Lower leg skin (tissue), 4 donors: ENCODE results near the gene PVR. TPM values are rescaled to one million over a fixed set of nuclear protein-coding genes. Genes with fewer than 3 reads are reported as not detected.
A peak's percentile ranks its signal among the peaks of the same experiment; 100 is the strongest.
"Not testable (repeated sequence)": the region's sequence is repeated elsewhere in the genome, so short reads cannot be mapped to it uniquely, and the experiment has no call there.

Experiments
- DNase-seq, 2 donors: peaks; one replicate each; pipeline ENCODE4 v3.0.0-alpha.2; 2019; ENCODE audit warnings: low spot score in 2 of 2
- H3K4me3 ChIP-seq: fragments of 200-600 bp; sonication (generic); 2 replicates; pipeline ENCODE4 v1.5.1; 2017; ENCODE audit warnings: mild to moderate bottlenecking, low read depth; ENCODE audit not compliant: poor library complexity, severe bottlenecking
- POLR2A ChIP-seq, 2 donors: fragments of 450-650 bp; IDR thresholded peaks; one replicate each; pipeline ENCODE4 v1.6.1; 2016 to 2017; ENCODE audit warnings: antibody characterized with exemption in 2 of 2, mild to moderate bottlenecking in 1 of 2, moderate library complexity in 1 of 2
- WGBS, 2 donors: methylation state at CpG; one replicate each; pipeline ENCODE4 v1.1.5; 2018; 5-methylcytosine and 5-hydroxymethylcytosine counted together
- intact Hi-C: fragments of 100-400 bp; cut with DNase I; formaldehyde crosslinking; loops from one replicate; pipeline ENCODE4 v1.15.0; 2023; ENCODE audit warnings: low total_unique reads
- total RNA-seq, 4 donors: library from RNA; depleted of rRNA; stranded (reverse); fragments of >200 nt; gene quantifications; one replicate each; pipeline ENCODE4 v1.1.0, GENCODE V29; 2016
- TF ChIP-seq, protein P1 (sequence below), 3 donors: fragments of 450-650 bp; IDR thresholded peaks; one replicate each; pipeline ENCODE4 v1.5.1; 2016; ENCODE audit warnings: antibody characterized with exemption in 3 of 3, mild to moderate bottlenecking in 3 of 3, moderate library complexity in 2 of 3

PVR gene
- total RNA-seq, 4 donors from 2014 or later: 9.9 to 14.3 (median 12.1) TPM

DNA sequence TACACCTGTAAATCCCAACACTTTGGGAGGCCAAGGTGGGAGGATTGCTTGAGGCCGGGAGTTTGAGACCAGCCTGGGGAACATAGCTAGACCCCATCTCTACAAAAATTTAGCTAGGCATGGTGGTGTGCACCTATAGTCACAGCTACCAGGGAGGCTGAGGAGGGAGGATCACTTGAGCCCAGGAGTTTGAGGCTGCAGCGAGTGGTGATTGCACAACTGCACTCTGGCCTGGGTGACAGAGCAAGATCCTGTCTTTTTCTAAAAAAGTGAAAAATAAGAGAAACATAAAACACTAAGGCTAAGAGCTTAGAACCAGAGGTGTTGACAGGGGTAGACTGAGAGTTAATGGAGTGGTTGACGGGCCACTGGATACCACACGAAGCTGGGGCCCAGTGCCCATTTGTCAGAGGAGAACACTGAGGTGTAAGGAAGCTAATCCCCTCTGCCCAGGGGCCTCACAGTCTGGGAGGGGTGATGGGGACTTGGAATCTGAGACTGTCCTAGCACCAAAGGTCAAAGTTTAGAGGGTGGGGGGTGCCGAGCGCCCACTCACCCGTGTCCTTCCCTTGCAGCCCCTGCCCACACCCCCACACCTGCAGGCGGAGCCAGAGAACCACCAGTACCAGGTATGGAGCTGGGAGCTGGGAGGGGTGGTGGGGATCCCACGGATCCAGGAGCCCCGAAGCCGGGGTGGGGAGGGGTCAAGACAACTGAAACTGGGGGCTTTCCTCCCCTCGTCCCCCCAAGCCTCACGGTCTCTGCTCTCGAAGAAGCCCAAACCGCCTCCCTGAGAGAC lies 38.5 kb downstream of the PVR start:
- 91 to 92% methylated on average over 13 to 15 of the region's 15 CpGs for WGBS, 2 donors
- TF ChIP-seq, protein P1, sequence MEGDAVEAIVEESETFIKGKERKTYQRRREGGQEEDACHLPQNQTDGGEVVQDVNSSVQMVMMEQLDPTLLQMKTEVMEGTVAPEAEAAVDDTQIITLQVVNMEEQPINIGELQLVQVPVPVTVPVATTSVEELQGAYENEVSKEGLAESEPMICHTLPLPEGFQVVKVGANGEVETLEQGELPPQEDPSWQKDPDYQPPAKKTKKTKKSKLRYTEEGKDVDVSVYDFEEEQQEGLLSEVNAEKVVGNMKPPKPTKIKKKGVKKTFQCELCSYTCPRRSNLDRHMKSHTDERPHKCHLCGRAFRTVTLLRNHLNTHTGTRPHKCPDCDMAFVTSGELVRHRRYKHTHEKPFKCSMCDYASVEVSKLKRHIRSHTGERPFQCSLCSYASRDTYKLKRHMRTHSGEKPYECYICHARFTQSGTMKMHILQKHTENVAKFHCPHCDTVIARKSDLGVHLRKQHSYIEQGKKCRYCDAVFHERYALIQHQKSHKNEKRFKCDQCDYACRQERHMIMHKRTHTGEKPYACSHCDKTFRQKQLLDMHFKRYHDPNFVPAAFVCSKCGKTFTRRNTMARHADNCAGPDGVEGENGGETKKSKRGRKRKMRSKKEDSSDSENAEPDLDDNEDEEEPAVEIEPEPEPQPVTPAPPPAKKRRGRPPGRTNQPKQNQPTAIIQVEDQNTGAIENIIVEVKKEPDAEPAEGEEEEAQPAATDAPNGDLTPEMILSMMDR (IDR thresholded peaks at IDR 0.05): no peak
- no peak for TF ChIP-seq POLR2A (IDR thresholded peaks at IDR 0.05)
- H3K4me3 ChIP-seq: no peak overlapping the region
- intact Hi-C loops: no loop called here
- DNase-seq: no peak

DNA sequence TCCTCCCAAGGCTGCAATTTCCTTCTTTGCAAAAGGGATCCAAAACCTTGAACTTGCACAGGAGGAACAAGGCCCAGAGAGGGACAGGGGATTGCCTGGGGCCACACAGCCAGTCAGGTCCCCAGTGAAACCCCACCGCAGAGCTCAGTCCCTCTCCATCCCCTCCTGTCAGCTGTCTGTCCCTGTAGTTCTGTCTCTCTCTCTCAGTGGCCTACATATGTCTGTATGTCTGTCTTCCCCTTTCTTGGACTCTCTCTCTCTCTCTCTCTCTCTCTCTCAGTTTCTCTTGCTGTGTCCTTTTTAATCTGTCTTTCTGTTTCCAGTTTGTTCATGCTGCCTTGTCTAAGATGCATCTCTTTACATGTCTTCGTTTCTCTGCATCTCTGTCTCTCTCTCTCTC lies 39.1 kb downstream of the PVR start:
- 92 to 93% methylated on average over 2 of the region's 2 CpGs for WGBS, 2 donors
- TF ChIP-seq POLR2A (IDR thresholded peaks at IDR 0.05): no peak
- TF ChIP-seq, protein P1 (IDR thresholded peaks at IDR 0.05): no peak
- intact Hi-C loops: no loop called here
- H3K4me3 ChIP-seq: no peak overlapping the region
- no peak for DNase-seq

DNA sequence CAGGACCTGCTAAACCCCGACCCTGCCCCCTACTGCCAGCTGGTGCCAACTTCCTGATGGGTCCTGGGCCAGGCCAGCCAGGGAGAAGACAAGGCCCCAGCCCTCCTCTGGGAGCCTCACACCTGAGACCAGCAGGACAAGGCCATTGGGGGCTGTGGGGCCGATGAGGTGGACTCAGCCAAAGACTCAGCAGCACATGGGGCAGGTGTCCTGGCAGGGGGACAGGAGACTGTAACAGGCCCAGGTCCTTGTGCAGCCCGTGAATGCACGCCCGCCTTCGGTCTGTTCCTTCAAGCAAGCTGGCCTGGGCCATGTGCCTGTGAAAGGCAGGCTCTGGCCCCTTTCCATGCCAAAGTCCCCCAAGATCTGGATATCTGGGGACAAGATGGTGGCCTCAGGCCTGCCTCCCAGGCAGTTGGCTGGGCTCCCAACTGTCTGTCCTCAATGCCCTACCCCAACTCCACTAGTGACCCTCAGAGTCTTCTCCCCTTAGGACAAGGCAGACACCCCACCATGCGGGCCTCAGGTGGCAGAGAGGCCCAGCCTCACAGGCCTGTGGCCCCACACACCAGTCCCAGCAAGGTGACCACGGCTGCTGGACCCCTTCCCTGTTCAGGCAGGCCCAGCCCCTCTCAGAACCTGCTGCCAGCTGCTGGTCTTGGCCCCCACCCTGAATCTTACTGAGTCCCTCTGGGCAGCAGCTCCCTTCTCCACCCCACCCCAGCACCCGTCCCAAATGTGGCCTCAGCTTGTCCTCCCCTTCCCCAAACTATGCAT lies 39.9 kb downstream of the PVR start:
- 76 to 84% methylated on average over 8 to 9 of the region's 9 CpGs for WGBS, 2 donors
- DNase-seq: no peak
- no peak for TF ChIP-seq POLR2A (IDR thresholded peaks at IDR 0.05)
- TF ChIP-seq, protein P1 (IDR thresholded peaks at IDR 0.05): no peak
- H3K4me3 ChIP-seq: no peak overlapping the region
- intact Hi-C loops: no loop called here

DNA sequence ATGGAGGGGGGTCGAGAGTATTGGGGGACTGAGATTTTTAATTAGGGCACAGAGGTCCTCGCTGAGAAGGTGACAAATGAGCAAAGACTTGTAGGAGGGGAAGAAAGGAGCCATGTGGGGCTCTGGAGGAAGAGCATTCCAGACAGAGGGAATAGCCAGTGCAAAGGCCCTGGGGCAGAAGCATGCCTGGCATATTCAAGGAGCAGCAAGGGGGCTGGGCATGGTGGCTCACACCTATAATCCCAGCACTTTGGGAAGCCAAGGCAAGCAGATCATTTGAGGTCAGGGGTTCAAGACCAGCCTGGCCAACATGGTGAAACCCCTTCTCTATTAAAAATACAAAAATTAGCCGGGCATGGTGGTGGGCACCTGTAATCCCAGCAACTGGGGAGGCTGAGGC lies 40.7 kb downstream of the PVR start:
- H3K4me3 ChIP-seq, DNase-seq, intact Hi-C loops: not testable (repeated sequence)
- WGBS, 2 donors: 91 to 93% methylated on average over 3 of the region's 3 CpGs

DNA sequence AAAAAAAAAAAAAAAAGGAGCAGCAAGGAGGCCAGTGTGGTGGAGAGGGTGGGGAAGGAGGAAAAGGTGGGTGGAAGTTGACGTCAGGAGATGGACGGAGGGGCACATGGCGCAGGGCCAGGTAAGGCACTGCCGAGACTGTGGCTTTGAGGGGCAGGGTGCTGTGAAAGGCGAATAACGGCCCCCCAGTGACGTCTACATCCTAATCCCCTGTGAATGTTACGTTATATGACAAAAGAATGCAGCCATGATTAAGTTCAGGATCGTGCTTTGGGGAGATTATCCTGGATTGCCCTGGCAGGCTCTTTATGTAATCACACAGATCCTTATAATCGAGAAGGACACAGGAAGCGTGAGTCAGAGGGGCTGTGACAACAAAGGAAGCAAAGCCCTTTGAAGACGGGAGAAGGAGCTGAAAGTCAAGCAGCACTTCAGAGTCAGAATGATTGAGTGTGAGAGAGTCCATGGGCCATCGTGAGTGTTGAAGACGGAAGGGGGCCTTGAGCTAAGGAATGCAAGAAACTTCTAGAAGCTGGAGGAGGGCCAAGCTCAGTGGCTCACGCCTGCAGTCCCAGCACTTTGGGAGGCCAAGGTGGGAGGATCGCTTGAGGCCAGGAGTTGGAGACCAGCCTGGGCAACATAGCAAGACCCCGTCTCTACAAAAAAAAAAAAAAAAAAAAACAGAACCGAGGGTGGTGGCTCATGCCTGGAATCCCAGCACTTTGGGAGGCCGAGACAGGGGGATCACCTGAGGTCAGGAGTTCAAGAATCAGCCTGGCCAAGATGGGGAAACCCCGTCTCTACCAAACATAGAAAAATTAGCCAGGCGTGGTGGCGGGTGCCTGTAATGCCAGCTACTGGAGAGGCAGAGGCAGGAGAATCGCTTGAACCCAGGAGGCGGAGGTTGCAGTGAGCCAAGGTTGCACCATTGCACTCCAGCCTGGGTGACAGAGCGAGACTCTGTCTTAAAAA lies 41.5 kb downstream of the PVR start:
- 38 to 42% methylated on average over 25 of the region's 25 CpGs for WGBS, 2 donors
- intact Hi-C loops: no loop called here
- no peak overlapping the region for H3K4me3 ChIP-seq
- no peak for TF ChIP-seq POLR2A (IDR thresholded peaks at IDR 0.05)
- TF ChIP-seq, protein P1 (IDR thresholded peaks at IDR 0.05): no peak
- peak in 1 of 2 donors; percentile 33 for DNase-seq
